Measurements from ENCODE around the gene SOX15. TPM values are rescaled to one million over a fixed set of nuclear protein-coding genes. Genes with fewer than 3 reads are reported as not detected.

Gene SOX15
- total RNA-seq, 1 experiment from 2014 or later, result not detected

DNA sequence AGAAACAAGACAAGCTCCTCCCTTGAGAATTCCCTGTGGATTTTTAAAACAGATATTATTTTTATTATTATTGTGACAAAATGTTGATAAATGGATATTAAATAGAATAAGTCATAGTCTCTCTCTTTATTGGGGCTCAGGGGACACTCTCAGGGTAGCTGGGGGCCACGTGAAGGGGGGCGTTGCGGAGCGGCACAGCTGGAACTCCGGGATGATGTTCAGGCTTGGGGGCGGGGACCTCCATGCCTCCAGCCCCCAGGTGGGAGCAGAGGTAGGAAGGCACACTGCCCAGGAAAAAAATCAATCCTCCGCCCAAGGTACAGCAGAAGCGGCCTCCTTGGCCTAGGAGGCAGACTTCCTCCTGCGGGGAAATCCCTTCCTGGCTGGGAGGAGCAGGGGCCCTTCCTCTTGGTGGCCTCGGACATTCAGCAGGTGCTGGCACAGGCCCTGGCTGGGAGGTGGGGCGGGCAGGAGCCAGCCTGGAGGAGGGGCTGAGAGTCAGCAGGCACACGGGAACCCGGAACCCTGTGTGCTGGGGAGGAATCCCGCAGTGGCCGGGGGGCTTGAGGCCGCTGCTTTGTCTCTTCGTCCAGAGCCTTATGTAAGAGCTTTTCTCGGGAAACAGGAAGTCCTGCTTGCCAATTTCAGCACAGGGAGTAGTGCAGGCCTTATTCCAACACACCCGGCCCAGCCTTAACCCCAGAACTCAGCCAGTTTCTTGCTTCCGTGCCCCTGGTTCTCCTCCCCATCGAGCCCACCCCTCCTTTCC lies 31.9 kb downstream of the SOX15 start:
- DNase-seq (ENCODE audit: low spot score), result no peak

- no peak for DNase-seq (ENCODE audit: low spot score)
Observed at GRCh38 chr17:7557147-7557764, 32.6 kb downstream of the SOX15 start.

DNA sequence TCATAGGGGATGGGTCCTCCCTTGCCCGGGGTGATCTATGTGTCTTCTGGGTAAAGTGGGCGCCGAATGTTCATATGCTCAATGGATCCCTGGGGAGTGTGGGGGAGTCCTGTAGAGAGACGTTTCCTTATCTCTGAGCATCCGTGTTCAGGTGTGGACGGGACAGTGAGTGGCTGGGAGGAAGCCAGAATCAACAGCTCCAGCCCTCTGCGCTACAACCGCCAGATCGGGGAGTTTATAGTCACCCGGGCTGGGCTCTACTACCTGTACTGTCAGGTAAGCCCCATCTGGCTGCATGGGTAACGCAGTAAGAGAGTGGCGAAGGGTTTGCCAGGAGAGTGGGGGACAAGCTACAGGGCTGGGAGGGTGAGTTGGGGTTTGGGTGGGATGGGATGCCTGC lies 33.3 kb downstream of the SOX15 start:
- no peak for DNase-seq (ENCODE audit: low spot score)

DNA sequence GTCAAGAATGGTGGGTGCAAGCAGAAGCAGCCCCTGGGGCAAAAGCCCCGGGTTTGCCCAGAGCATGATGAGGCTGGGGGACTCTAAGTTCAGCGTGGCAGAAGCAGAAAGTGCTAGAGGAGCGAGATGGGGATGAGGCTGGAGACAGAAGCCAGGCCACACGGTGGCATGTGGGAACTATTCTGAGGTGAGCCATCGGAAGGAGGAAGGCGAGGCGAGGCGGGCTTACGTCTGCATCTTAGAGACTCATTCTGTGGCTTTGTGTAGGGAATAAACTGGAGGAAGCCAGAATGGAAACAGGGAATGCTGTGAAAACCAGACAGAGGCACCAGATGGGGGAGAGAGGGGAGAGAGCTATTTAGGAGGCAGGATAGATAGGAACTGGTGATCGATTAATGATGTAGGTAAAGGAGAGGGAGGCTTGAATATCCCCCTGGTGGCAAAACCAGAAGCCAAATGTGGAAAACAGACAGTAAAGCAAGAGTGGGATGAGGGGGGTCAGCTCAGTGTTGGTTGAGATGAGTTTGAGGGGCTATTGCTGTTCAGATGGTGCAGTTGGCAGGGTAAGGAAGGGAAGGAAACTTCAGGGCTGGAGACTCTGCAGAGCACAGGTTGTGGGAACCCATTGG lies 34.5 kb downstream of the SOX15 start:
- DNase-seq (ENCODE audit: low spot score), result no peak

DNA sequence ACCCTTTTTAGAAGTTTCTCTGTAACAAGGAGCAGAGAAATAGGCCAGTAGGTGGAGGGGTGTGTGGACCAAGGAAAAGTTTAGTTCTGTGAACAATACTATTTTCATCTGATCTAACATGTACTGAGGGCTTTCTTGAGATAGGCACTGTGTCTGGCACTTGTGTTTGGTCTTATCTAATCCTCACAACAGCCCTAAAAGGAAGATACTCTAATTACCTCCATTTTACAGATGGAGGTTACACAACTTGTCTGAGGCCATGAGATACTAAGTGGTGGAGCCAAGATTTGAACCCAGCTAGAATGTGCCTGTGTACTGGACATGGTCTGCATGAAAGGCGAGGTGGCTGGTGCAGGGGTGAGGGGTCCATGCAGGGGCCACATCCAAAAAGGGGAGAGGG lies 36.5 kb downstream of the SOX15 start:
- no peak for DNase-seq (ENCODE audit: low spot score)

DNA sequence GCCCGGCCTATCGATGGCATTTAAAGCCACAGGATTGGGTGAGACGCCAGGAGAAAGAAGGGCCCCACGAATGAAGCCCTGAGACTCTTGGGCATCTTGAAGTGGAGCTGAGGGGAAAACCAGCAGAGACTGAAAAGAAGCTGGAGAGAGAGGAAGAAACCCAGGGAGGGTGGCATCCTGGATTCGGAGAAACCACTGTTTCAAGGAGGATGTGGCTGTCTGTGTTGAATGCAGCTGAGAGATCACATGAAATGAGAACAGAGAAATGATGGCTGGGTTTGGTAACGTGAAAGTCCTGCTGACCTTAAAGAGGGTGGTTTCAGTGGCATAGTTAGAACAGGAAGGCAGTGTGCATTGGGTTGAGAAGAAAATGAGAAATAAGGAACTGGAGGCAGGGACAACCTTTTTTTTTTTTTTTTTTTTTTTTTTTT lies 37.3 kb downstream of the SOX15 start:
- DNase-seq (ENCODE audit: low spot score), result no peak

DNA sequence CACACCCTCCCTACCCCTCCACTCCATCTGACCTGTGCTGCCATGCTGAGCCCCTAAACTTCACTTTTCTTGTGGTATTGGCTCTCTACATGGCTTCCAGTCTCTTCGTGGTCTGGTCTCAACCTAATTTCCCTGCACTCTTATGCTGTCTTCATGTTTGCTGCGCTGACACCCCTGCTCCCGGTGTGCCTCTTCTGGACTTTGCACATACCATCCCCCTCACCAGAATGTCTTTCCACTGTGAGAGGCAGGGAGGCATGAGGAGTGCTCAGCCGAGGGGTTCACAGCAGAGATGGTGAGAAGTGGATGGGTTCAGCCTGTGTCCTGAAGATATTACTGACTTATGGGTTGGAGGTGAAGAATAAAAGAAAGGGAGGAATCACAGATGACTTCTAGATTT lies 38.5 kb downstream of the SOX15 start:
- no peak for DNase-seq (ENCODE audit: low spot score)

DNA sequence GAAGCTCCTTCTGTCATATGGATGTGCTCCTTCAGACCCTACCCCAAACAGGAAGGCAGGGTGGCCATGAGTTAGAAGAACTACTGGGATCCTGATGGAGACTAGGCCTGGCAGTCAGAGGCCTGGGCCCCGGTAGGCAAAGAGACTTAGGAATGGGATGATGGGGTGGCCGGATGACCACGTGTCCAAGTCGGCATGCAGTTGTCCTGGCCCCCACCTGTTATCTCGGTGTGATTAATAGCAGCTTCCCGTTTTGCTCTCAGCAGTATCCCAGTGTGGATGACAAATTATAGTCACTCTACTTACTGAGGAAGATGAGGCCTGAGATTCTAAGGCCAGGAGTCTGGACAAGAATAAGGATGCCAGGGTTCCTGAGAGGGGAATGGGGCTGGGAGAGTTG lies 39.5 kb downstream of the SOX15 start:
- DNase-seq (ENCODE audit: low spot score), result no peak

DNA sequence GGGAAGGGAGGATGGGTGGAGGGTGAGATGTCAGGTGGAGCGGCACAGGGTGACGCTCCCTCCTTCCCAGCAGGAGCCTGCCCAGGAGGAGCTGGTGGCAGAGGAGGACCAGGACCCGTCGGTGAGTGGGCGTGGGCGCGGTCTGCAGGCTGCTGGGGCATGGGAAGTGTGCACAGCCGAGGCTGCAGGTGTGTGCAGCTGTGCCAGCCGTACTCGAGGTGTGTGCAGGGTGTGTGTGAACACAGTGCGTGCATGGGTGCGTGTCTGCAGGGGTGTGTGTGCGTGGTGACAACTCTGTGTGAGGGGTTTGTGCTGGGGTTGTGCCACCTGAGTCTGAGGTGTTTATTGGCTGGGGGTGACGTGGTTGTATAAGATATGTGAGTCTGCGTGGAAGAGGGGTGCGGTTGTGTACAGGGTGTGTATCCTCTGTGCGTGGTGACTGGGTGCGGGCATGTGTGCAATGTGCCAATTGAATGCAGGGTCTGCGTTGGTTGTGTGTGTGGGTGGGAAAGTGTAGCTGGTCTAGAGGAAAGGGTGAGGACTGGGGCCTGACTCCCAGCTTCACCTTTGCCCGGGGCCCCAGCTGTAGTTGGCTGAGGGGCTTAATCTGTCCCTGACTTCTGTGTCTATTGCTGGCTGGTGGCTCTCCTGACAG lies 40.4 kb downstream of the SOX15 start:
- no peak for DNase-seq (ENCODE audit: low spot score)

DNA sequence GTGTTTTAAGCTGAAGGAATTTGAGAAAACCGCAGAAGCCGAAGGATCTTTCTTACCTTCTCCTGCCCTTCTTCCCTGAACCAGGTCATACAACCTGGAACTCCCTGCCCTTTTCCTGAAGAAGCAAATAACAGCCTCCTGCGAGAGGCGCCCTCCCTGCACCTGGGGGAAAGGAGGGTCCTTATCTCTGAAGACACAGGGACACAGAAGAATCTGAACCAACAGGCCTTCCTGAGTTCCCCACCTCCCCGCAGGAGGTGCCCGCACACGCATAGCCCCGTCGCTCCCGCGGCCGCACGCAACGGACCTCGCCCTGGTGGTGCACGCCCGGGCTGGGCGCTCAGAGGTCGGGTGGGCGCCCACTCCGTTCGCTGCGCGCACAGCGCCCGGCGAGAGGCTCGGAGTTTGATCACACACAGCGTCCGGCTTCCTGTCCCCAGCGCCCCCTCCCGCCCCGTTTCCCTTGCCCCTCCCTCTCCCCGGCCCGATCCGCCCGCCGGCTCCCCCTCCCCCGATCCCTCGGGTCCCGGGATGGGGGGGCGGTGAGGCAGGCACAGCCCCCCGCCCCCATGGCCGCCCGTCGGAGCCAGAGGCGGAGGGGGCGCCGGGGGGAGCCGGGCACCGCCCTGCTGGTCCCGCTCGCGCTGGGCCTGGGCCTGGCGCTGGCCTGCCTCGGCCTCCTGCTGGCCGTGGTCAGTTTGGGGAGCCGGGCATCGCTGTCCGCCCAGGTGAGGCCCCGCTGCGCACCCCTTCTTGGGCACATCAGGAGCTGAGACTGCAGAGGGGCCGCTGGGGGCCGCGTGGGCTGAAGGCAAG lies 41.1 kb downstream of the SOX15 start, which contains the start of gene TNFSF12:
Gene TNFSF12, plus strand, starts transcription at position 474 of the 816 bp plus-strand sequence. Its CDS starts 96 bp downstream, at position 570.
- no peak for DNase-seq (ENCODE audit: low spot score)

DNA sequence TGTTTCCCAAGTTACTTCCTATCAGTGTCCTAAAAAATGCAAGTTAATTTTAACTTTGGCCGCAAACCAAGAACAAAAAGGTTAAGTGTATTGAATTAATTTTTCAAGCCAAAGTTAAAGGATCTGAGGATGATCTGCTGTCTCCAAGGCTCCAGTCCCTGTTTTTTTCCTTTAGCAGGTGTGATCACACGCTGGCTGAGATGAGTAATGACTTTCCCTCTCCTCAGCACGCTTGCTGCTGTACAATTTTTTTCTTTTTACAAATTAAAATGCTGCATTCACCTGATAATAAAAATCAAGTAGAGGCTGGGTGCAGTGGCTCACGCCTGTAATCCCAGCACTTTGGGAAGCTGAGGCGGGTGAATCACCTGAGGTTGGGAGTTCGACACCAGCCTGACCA lies 45.0 kb downstream of the SOX15 start:
- DNase-seq (ENCODE audit: low spot score), result no peak

- DNase-seq (ENCODE audit: low spot score), result no peak
Observed at GRCh38 chr17:7541074-7541621, 48.7 kb downstream of the SOX15 start.

GRCh38 chr17:7538891-7539545 lies 50.9 kb downstream of the SOX15 start:
- no peak for DNase-seq (ENCODE audit: low spot score)

Other genes starting within 250 kb of the SOX15 start
- gene KCTD11, start 237.9 kb downstream of the SOX15 start, total RNA-seq (2014; rRNA removed; shearing (Covaris generic)), result 0.78 and 2.4 TPM in 2 replicates
- not detected in 2 replicates for gene TMEM95, start 234.9 kb downstream of the SOX15 start, total RNA-seq (2014; rRNA removed; shearing (Covaris generic))
- gene TNK1, start 209.0 kb downstream of the SOX15 start, total RNA-seq (2014; rRNA removed; shearing (Covaris generic)), result not detected in 2 replicates
- 20.0 and 22.7 TPM in 2 replicates for gene PLSCR3, start 195.6 kb downstream of the SOX15 start, total RNA-seq (2014; rRNA removed; shearing (Covaris generic))
- gene TMEM256, start 186.0 kb downstream of the SOX15 start, total RNA-seq (2014; rRNA removed; shearing (Covaris generic)), result 76.1 and 108 TPM in 2 replicates
- 3.1 and 3.5 TPM in 2 replicates for gene NLGN2, start 182.2 kb downstream of the SOX15 start, total RNA-seq (2014; rRNA removed; shearing (Covaris generic))
- not detected in 2 replicates for gene SPEM1, start 169.8 kb downstream of the SOX15 start, total RNA-seq (2014; rRNA removed; shearing (Covaris generic))
- not detected in 2 replicates for gene SPEM2, start 164.5 kb downstream of the SOX15 start, total RNA-seq (2014; rRNA removed; shearing (Covaris generic))
- gene SPEM3, start 161.2 kb downstream of the SOX15 start, total RNA-seq (2014; rRNA removed; shearing (Covaris generic)), result not detected in 2 replicates
- gene TMEM102, start 154.7 kb downstream of the SOX15 start, total RNA-seq (2014; rRNA removed; shearing (Covaris generic)), result 0.81 and 2.0 TPM in 2 replicates
- gene FGF11, start 150.6 kb downstream of the SOX15 start, total RNA-seq (2014; rRNA removed; shearing (Covaris generic)), result not detected in 2 replicates
- 4.4 and 6.3 TPM in 2 replicates for gene CHRNB1, start 145.0 kb downstream of the SOX15 start, total RNA-seq (2014; rRNA removed; shearing (Covaris generic))
- gene ZBTB4, start 110.5 kb downstream of the SOX15 start, total RNA-seq (2014; rRNA removed; shearing (Covaris generic)), result 4.5 and 7.5 TPM in 2 replicates
- not detected in 2 replicates for gene SLC35G6, start 108.6 kb downstream of the SOX15 start, total RNA-seq (2014; rRNA removed; shearing (Covaris generic))
- 9.9 and 11.3 TPM in 2 replicates for gene POLR2A, start 105.7 kb downstream of the SOX15 start, total RNA-seq (2014; rRNA removed; shearing (Covaris generic))
- gene TNFSF12, start 41.0 kb downstream of the SOX15 start, total RNA-seq (2014; rRNA removed; shearing (Covaris generic)), result 2.4 TPM in 1 of 2 replicates, not detected in the other
- 0.43 TPM in 1 of 2 replicates, not detected in the other for gene TNFSF13, start 31.3 kb downstream of the SOX15 start, total RNA-seq (2014; rRNA removed; shearing (Covaris generic))
- 59.5 and 61.3 TPM in 2 replicates for gene SENP3, start 28.2 kb downstream of the SOX15 start, total RNA-seq (2014; rRNA removed; shearing (Covaris generic))
- 19.9 and 21.6 TPM in 2 replicates for gene CD68, start 10.5 kb downstream of the SOX15 start, total RNA-seq (2014; rRNA removed; shearing (Covaris generic))
- gene MPDU1, start 6.2 kb downstream of the SOX15 start, total RNA-seq (2014; rRNA removed; shearing (Covaris generic)), result 146 and 193 TPM in 2 replicates
- 11.4 and 16.5 TPM in 2 replicates for gene FXR2, start 24.8 kb upstream of the SOX15 start, total RNA-seq (2014; rRNA removed; shearing (Covaris generic))
- 39.6 and 45.6 TPM in 2 replicates for gene SAT2, start 37.7 kb upstream of the SOX15 start, total RNA-seq (2014; rRNA removed; shearing (Covaris generic))
- gene SHBG, start 40.0 kb upstream of the SOX15 start, total RNA-seq (2014; rRNA removed; shearing (Covaris generic)), result not detected in 2 replicates
- gene ATP1B2, start 60.8 kb upstream of the SOX15 start, total RNA-seq (2014; rRNA removed; shearing (Covaris generic)), result not detected in 2 replicates
- 35.9 and 43.7 TPM in 2 replicates for gene TP53, start 97.4 kb upstream of the SOX15 start, total RNA-seq (2014; rRNA removed; shearing (Covaris generic))
- gene WRAP53, start 98.4 kb upstream of the SOX15 start, total RNA-seq (2014; rRNA removed; shearing (Covaris generic)), result 9.9 and 15.8 TPM in 2 replicates
- 5.6 and 6.2 TPM in 2 replicates for gene EFNB3, start 115.1 kb upstream of the SOX15 start, total RNA-seq (2014; rRNA removed; shearing (Covaris generic))
- 0.10 and 0.12 TPM in 2 replicates for gene DNAH2, start 127.7 kb upstream of the SOX15 start, total RNA-seq (2014; rRNA removed; shearing (Covaris generic))
- gene KDM6B, start 244.1 kb upstream of the SOX15 start, total RNA-seq (2014; rRNA removed; shearing (Covaris generic)), result 0.21 and 4.1 TPM in 2 replicates